ACC112 (cell line): ENCODE results near the gene SLC26A1.

Experiments
- H2AFZ ChIP-seq: fragments of 200-600 bp; sonication (generic); one replicate; pipeline ENCODE4 v1.6.0; 2017; ENCODE audit warnings: antibody characterized with exemption, low read length; ENCODE audit not compliant: unreplicated experiment
- H3K27ac ChIP-seq: fragments of 200-600 bp; sonication (generic); 2 replicates; pipeline ENCODE4 v1.5.1; 2014; ENCODE audit warnings: low read depth, mild to moderate bottlenecking, antibody characterized with exemption, low read length, moderate library complexity
- H3K27me3 ChIP-seq: fragments of 200-600 bp; sonication (generic); 2 replicates; pipeline ENCODE4 v1.6.1; 2014; ENCODE audit warnings: mild to moderate bottlenecking, antibody characterized with exemption, low read length, moderate library complexity, mixed read lengths; ENCODE audit not compliant: insufficient read depth
- H3K36me3 ChIP-seq: fragments of 200-600 bp; sonication (generic); 2 replicates; pipeline ENCODE4 v1.6.1; 2016; ENCODE audit warnings: mild to moderate bottlenecking, antibody characterized with exemption, low read length, moderate library complexity, mixed read lengths; ENCODE audit not compliant: insufficient read depth
- H3K4me1 ChIP-seq: fragments of 200-600 bp; sonication (generic); one replicate; pipeline ENCODE4 v1.6.1; 2016; ENCODE audit warnings: low read length, mixed read lengths; ENCODE audit not compliant: insufficient read depth, unreplicated experiment, control insufficient read depth
- H3K4me3 ChIP-seq: fragments of 200-600 bp; sonication (generic); 2 replicates; pipeline ENCODE4 v1.5.1; 2014; ENCODE audit warnings: mild to moderate bottlenecking, low read depth, low read length
- H3K79me2 ChIP-seq: fragments of 200-600 bp; sonication (generic); one replicate; pipeline ENCODE4 v1.6.0; 2016; ENCODE audit warnings: low read length; ENCODE audit not compliant: control insufficient read depth, unreplicated experiment, insufficient read depth

SLC26A1 gene

DNA sequence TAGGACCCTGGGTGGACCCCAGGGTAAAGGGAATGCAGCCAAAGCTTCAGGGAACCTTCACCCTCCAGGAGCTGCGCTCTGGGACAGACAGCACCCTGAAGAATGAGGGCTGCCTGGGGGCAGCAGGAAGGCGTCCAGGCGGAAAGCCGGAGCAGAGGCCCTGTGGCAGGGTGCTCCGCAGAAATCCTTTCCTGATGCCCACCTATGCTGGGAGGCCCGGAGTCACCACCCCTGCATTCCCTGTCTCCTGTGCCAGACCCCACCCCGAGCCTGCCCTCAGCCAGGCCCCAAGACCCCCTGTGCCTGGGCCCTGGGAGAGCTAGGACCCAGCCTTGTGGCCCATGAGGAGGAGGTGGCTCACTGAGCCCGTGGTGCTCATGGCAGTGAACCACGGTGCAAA lies 18.5 kb downstream of the SLC26A1 start:
- Histone ChIP-seq H3K27me3 (no peaks in the 10 kb centered on the region), H3K79me2 (peaks cover 7% of the 10 kb centered on the region), H3K36me3 (no peaks in the 10 kb centered on the region), H2AFZ (no peak overlapping the region), H3K27ac (no peak overlapping the region), H3K4me1 (peaks cover 13% of the 10 kb centered on the region), H3K4me3 (no peak overlapping the region)

DNA sequence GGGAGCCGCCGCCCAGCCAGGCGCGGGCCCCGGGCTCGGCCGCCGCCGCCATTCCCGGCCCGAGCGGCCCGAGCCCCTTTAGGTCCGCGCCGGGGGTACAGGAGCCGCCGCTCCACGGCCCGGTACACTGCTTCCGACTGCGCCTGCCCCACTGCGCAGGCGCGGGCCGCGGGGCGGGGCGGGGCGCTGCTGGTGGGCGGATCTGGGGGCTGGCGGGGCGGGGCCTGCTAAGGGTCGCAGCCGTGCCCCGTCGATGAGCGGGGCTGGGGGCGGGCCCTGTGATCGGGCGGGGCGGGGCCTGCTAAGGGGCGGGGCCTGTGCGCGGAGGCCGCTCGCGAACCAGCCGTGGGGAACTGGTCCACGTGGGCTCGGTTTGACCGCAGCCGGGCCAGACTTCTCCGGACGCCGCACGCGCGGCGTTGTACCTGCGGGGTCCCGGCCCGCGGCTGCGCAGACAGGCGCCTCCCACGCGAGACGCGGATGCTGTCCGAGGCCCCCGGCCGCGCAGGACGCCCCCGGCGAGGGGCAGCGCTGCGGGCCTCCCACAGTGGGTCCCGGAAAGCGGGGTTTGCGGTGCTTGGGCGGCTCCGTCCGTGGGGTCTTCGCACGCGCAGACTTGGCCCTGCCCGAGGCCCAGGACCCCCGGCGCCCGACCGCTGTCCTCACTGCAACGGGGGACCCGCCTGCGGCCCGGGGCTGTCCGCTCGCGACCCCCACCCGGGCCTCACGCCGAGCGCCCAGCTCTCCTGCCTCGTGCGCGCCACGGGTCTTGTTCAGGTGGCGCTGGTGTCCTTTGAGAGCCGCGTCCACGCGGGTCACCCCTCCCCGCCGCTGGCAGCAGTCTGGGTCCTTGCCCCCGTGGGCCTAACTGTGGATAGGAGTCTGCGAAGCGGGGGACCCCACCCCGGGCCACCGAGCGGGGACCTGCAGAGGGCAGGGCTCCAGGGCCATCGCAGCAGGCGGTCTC lies 19.5 kb downstream of the SLC26A1 start, which contains the start of gene DGKQ:
TSS of gene DGKQ (minus strand) at position 139 of the 967 bp plus-strand sequence. CDS start at position 52, 87 bp downstream.
- Histone ChIP-seq H3K4me1 (peaks cover 7% of the 10 kb centered on the region), H3K36me3 (no peaks in the 10 kb centered on the region), H3K27me3 (no peaks in the 10 kb centered on the region), H2AFZ (peak within 1 kb of the TSS; percentile 45), H3K4me3 (peak within 1 kb of the TSS; percentile 97), H3K27ac (no peak within 1 kb of the TSS), H3K79me2 (peaks cover 7% of the 10 kb centered on the region)

DNA sequence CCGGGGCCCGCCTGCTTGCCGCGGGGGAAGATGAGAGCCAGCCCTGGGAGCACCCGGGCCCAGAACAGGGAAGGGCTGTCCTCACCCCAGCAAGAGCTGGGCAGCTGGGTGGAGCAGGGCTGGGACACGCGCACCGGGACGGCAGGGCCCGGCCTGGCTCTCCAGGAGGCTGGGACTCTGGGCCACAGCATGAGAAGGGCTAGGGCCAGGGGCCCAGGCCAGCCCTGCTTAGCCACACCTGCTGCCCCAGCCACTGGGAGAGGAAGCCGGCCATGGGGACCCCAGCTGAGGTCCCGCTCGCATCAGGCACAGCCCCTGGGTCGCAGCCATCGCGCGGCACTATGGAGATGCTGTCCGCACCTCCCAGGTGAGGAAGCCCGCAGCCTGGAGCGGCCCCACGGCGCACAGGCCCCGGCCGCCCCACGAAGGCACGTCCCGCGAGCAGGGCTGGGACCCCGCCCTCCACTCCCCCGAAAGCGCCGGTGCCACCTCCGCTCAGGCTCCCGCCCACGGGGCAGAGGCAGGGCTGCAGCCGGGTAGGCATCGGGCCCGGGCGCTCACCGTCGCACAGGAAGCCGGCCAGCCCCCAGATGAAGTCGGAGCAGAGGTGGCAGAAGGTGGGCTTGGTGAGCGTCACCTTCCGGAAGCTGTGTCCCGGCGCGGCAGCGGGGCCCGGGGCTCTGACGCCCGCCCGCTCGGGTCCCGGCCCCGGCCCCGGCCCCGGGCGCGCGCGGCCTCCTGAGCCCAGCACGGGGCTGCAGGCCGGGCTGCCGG lies 20.4 kb downstream of the SLC26A1 start:
- Histone ChIP-seq H3K27ac (no peak overlapping the region), H3K27me3 (no peaks in the 10 kb centered on the region), H3K4me3 (peak overlapping the region; percentile 97), H3K4me1 (peaks cover 7% of the 10 kb centered on the region), H3K36me3 (no peaks in the 10 kb centered on the region), H3K79me2 (peaks cover 7% of the 10 kb centered on the region), H2AFZ (peak overlapping the region; percentile 45)

DNA sequence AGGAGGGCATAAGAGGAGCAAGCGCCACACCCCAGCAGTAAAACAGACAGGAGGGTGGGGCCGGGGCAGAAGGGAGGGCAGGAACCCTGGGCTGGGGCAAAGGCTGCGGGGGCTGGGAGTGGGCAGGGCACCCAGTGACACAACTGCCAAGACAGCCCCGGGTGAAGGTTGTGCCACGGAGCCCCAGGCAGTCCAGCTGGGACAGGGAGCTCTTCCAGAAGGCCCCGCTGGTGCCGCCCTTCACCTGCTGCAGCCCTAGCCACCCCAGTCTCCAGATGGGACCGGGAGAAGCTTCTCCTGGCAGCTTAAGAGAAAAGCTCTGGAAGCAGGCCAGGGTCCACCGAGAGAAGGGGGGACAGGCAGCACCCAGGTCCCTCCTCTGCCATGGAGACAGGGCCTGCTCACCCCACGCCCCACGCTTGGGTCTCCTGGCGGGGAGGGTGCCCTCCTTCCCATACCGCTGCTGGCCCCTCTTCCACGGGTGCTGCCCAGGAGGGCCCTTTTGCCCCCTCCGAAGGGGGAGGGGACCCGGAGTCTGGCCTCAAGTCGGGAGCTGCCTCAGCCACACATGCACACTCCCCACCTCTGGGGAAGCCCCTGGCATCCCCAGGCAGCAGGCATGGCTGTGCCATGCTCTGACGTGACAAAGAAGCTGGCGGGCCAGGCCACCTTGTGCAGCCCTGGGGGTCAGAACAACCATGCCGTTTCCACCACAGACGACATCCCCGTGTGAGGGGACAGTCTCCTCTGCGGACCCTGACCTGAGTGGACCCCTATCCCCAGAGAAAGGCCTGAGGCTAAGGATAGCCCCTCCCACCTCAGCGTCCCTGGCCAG lies 21.3 kb downstream of the SLC26A1 start:
- Histone ChIP-seq H3K27me3 (no peaks in the 10 kb centered on the region), H3K27ac (no peak overlapping the region), H3K36me3 (no peaks in the 10 kb centered on the region), H2AFZ (no peak overlapping the region), H3K4me1 (peaks cover 7% of the 10 kb centered on the region), H3K79me2 (peaks cover 7% of the 10 kb centered on the region), H3K4me3 (peak overlapping the region; percentile 97)

DNA sequence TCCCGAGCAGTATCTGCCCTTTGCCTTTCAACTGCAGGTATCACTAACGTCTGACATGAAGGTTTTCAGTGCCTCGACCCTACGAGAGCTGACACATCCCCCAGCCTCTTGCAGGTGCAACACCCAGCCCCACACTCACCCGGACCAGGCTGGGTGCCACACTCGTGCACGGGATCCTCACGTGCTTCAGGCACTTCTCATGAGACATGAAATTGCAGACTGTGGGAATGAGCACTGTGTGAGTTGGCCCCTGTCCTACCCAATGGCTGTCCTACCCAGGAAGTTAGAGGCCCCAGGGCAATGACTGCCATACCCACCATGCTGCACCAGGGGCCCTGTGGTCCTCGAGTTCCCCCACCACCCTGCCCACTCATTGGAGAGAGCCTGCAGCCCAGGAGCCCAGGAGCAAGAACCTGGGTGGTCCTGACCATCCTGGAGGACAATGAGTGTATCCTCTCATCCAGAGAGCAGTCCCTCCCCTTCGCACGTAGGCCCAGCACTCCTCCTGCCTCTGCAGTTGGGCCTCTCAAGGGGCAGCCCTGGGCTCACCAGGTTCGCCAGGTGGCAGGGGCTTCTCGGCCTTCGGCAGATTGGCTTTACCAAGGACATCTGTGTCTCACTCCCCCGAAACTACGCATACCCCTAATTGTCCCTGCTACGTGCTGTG lies 22.2 kb downstream of the SLC26A1 start:
- H3K79me2 ChIP-seq, result peaks cover 7% of the 10 kb centered on the region
- no peak overlapping the region for H3K27ac ChIP-seq
- peaks cover 7% of the 10 kb centered on the region for H3K4me1 ChIP-seq
- H3K4me3 ChIP-seq, result no peak overlapping the region
- no peaks in the 10 kb centered on the region for H3K36me3 ChIP-seq
- no peak overlapping the region for H2AFZ ChIP-seq
- H3K27me3 ChIP-seq, result no peaks in the 10 kb centered on the region

DNA sequence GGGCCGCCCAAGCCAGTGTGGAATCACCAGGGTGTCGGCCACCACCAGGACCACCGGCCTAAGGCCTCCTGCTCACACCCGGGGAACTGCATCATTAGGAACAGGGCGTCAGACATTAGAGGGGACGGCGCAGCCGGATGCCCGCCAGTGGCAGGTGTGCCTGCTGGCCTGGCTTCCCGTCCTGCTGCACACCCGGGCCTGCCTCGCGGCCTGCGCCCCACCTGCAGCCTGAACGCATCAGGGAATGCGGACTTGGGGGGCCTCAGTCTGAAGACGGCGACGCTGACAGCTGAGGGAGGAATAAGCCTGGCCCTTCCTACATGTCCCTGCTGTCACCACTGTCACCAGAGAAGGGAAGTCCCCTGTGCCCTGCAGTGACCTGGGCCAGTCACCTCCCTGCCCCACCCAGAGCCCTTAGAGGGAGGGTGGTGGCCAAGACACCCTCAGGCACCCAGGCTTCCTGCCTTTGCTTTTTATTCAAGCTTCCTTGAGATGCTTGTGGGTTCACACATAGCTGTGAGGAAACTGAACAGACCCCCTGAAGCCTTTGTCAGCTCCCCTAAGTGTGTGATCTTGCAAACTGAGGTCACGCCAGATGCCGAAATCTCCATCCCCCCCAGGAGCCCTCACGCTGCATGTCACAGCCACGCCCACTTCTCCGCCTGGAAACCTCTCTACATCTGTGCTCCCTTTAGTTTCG lies 23.0 kb downstream of the SLC26A1 start:
- no peak overlapping the region for H2AFZ ChIP-seq
- no peaks in the 10 kb centered on the region for H3K36me3 ChIP-seq
- no peaks in the 10 kb centered on the region for H3K27me3 ChIP-seq
- peaks cover 7% of the 10 kb centered on the region for H3K79me2 ChIP-seq
- H3K4me1 ChIP-seq, result peaks cover 7% of the 10 kb centered on the region
- no peak overlapping the region for H3K4me3 ChIP-seq
- no peak overlapping the region for H3K27ac ChIP-seq

DNA sequence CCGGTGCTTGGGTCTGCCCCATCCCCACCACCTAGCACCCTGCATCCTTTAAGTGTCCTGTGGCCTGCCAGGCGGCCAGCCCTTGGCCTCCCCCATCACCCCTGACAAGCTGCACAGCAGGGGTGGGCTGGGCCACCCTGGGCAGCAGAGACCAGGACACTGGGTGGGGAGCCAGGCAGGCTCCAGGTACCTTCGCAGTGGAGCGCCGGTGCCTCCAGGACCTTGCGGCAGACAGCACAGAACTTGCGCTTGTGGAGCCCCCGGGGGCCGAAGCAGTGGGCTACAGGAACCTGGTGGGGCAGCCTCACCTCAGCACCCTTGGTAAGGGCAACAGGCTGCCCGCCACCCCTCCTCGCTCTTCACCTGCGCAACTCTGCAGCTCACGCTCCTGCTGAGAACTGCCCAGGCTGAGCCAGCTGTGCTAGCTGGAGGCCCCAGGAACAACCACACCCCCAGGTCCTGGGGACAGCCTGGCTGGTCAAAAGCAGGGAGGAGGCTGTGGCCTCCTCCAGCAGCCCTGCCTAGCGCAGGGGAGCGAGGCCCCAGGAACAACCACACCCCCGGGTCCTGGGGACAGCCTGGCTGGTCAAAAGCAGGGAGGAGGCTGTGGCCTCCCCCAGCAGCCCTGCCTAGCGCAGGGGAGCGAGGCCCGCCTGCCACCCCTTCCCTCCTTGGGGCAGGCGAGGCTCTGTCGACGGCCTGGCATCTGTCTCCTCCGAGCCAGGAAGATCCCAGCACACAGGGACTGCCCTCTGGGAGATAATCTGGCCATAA lies 24.4 kb downstream of the SLC26A1 start:
- no peaks in the 10 kb centered on the region for H3K27me3 ChIP-seq
- peaks cover 7% of the 10 kb centered on the region for H3K4me1 ChIP-seq
- no peak overlapping the region for H2AFZ ChIP-seq
- no peak overlapping the region for H3K4me3 ChIP-seq
- no peaks in the 10 kb centered on the region for H3K36me3 ChIP-seq
- H3K27ac ChIP-seq, result no peak overlapping the region
- peaks cover 7% of the 10 kb centered on the region for H3K79me2 ChIP-seq

DNA sequence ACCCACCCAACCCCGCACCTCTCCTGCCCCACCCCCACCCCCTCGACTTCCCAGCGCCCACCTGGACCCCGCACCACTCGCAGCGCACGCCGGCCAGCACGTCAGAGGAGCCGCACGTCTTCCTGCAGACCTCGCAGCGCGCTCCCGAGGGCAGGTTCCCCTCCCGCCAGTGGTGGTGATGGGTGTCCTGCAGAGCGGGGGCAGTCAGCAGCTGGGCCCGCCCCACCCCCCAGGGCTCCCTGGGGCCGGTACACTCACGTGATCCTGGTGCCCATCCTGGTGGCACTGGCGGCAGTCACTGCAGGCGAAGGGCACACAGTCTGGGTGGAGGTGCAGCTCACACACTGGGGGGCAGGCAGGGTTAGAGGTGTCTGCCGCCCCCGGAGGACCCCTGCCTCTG lies 25.0 kb downstream of the SLC26A1 start:
- Histone ChIP-seq H3K27ac (no peak overlapping the region), H2AFZ (no peak overlapping the region), H3K4me1 (peaks cover 7% of the 10 kb centered on the region), H3K4me3 (no peak overlapping the region), H3K36me3 (no peaks in the 10 kb centered on the region), H3K79me2 (peaks cover 7% of the 10 kb centered on the region), H3K27me3 (no peaks in the 10 kb centered on the region)
